ENCODE data around the gene ZCCHC17.
A peak's percentile ranks its signal among the peaks of the same experiment; 100 is the strongest.
"Not testable (repeated sequence)": the region's sequence is repeated elsewhere in the genome, so short reads cannot be mapped to it uniquely, and the experiment has no call there.

Gene ZCCHC17

GRCh38 chr1:31296486-31297276 is at the start of gene ZCCHC17, which contains the start of gene SNRNP40:
Gene ZCCHC17, plus strand, starts transcription at chr1:31297032. Its CDS starts 13,067 bp downstream, at chr1:31310099.
Gene SNRNP40, minus strand, starts transcription at chr1:31296788. Its CDS starts 37 bp downstream, at chr1:31296751.
- peak; percentile 17 for TF ChIP-seq CTCF (IDR thresholded peaks at IDR 0.05; ENCODE audit: low read depth, low read length)
- DNase-seq (ENCODE audit: extremely low read depth, low read depth) = peak; percentile 94

GRCh38 chr1:31248276-31248675 is 48.6 kb upstream of the ZCCHC17 start:
- no peak for TF ChIP-seq CTCF (IDR thresholded peaks at IDR 0.05; ENCODE audit: low read depth, low read length)
- no peak for DNase-seq (ENCODE audit: extremely low read depth, low read depth)

DNA sequence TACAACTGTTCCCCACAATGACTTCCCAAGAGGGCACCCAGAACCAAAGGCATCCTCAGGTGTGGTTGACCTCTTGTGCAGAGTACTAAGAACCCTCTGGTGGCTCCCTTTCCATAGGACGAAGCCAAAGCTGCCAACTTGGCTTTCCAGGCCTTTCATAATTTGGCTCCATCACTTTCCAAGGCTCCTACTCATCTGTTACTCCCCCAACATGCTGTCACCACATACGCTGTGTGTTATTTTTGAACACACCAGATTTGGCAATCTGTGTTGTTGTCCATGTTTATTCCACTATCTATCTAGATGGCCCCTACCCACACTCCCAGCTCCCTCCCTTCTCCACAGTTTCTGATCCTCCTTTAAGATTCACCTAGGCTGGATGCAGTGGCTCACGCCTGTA is 47.0 kb upstream of the ZCCHC17 start:
- TF ChIP-seq CTCF (IDR thresholded peaks at IDR 0.05; ENCODE audit: low read depth, low read length) = no peak
- DNase-seq (ENCODE audit: extremely low read depth, low read depth) = no peak

GRCh38 chr1:31257213-31257612 is 39.6 kb upstream of the ZCCHC17 start:
- no peak for TF ChIP-seq CTCF (IDR thresholded peaks at IDR 0.05; ENCODE audit: low read depth, low read length)
- DNase-seq (ENCODE audit: extremely low read depth, low read depth) = no peak

DNA sequence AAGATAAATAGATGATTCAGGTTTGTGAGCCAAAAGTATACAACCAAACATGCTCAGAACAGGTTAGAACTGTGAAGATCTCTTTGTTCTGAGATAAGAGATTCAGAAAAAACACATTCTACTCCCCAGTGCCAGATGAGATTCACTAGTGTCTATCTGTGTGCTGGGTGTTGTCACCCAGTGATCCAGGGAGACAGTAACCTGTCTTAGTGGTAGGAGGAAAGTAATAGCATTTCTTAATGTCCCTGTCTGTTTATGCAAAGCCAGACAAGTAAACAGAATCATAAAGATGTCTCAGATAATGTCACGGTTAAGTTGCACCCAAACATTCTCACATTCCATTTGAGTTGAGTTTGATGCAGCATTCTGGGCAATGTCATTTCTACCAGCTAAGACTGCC is 38.3 kb upstream of the ZCCHC17 start:
- no peak for TF ChIP-seq CTCF (IDR thresholded peaks at IDR 0.05; ENCODE audit: low read depth, low read length)
- DNase-seq (ENCODE audit: extremely low read depth, low read depth) = no peak

GRCh38 chr1:31259746-31260145 is 37.1 kb upstream of the ZCCHC17 start:
- TF ChIP-seq CTCF (IDR thresholded peaks at IDR 0.05; ENCODE audit: low read depth, low read length) = no peak
- no peak for DNase-seq (ENCODE audit: extremely low read depth, low read depth)

GRCh38 chr1:31261916-31262315 is 34.9 kb upstream of the ZCCHC17 start:
- no peak for TF ChIP-seq CTCF (IDR thresholded peaks at IDR 0.05; ENCODE audit: low read depth, low read length)

GRCh38 chr1:31262393-31262792 is 34.4 kb upstream of the ZCCHC17 start:
- not testable (repeated sequence) for DNase-seq (ENCODE audit: extremely low read depth, low read depth)

More at GRCh38 chr1:31261916-31262315, 34.9 kb upstream of the ZCCHC17 start:
- DNase-seq (ENCODE audit: extremely low read depth, low read depth) = no peak

All from AG09319 (cell line).